HG02588 (cell line): ENCODE results near the gene MIOX.

ENCODE experiments used
- ATAC-seq: cut with Tn5 transposase; IDR thresholded peaks from one replicate; pipeline ENCODE4 v1.9.1; 2021; ENCODE audit warnings: mild to moderate bottlenecking, moderate library complexity; ENCODE audit not compliant: unreplicated experiment

MIOX gene

DNA sequence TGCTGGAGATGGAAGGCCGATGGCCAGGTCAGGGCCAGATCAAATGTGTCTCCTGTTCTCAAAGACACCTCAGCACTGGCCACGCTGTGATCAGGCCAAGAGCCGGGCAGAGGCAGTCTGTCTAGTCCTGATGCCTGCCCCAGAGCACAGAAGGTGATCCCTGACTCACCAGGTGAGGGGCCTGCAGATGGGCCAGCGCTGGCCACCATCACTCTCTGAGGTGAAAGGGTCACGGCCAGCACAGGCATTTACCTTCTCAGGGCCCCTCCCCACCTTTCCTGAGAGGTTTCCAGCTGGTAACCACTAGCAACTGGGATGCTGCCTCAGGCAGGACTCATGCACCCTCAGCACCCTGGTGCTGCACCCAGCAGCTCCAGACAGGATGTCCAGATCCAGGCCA lies 14.7 kb upstream of the MIOX start:
- no peak for ATAC-seq

DNA sequence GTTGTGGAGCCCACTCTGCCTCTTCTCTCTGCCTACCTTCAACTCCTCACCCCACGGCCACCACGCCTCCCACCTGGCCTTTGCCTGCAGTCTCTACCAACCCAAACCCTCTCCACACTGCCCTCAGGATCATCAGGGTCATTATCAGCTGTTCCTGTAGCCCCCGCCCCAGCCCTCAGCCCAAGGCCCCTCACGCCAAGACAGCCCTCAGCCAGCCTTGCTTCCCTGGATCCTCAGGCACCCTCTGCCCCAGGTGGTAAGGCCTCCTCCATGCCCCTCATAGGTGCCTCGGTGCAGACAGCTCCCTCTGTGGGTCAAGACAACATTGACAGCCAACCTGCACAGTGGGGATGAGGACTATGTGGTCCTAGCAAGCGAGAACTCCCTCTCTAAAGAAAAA lies 13.6 kb upstream of the MIOX start:
- no peak for ATAC-seq

DNA sequence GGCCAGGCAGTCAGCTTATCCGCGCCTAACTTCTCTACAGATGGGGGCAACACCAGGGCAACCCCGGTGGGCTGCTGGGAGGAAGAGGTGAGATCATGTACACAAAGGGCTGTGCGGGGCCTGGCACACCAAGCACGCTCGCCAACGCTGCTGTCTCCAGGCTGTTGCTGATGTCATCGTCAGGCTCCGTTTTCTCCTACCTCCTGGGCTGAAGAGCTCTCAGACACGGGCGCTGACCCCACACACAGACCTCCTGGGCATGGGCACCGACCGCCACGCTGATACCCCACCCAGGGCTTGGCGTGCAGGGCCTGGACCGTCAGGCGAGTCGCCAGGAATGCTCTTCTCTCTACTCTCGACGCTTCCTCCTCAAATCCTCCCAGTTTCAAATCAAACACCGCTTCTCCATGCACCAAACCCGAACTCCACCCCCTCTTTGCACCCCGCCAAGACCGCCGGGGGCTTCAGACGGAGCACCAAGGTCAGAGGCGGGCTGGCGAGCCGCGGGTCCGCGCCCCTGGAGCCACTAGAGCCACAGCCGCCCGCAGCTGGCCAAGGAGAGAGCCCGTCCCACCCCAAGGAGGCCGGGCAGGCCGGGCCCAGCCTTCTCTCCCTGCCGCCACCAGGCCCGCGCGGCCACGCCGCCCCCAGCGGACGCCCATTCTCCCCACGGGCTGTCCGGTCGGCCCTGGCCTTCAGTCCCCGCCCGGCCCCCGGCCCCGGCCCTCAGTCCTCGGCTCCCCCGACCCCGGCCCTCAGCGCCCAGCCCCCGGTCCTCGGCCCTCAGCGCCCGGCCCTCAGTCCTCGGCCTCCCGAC lies 12.6 kb upstream of the MIOX start:
- ATAC-seq, result no peak

DNA sequence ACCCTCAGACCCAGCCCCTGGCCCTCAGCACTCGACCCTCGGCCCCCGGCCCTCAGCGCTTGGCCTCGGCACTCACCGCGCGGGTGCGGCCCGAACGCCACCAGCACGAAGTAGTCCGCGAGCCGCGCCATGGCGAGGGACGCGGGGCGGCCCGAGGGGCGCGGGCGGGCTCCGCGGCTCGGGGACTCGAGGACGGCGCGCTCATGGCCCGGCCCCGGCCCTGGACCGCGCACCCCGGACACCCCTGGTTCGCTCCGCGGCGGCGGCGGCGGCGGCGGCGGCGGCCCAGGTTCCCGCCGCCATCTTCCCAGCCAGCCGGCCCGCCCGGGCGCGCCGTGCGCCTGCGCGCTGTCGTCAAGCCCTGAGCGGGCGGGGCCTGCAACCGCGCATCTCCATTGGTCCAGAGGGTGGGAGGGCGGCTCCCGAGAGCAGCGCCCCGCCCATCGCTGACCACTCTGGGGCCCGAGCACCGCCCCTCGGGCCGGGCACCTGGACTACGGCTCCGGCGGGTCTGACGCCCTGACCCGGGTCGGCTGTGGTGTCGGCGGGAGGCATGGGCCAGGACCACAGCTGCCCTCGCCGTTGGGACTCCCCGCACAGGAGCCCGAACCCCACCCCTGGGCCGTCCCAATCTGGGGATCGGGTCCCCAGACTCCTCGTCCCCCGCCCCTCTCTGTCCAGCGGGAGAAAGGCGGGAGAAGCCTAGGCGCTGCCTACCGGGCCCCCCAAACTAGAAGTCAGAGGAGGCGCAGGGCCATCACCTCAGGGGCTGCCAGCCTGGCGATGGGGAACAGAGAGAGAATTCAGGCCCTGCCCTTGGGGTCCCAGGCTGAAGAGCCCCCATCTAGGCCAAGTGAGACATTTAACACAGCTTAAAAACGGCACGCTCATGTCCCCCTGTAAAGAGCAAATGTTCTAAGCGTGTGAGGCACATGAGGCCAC lies 11.7 kb upstream of the MIOX start, which contains the start of gene SBF1:
SBF1 (minus strand) TSS at position 326 of the 942 bp plus-strand sequence; CDS start at position 131, 195 bp downstream.
- peak; percentile 61 for ATAC-seq

DNA sequence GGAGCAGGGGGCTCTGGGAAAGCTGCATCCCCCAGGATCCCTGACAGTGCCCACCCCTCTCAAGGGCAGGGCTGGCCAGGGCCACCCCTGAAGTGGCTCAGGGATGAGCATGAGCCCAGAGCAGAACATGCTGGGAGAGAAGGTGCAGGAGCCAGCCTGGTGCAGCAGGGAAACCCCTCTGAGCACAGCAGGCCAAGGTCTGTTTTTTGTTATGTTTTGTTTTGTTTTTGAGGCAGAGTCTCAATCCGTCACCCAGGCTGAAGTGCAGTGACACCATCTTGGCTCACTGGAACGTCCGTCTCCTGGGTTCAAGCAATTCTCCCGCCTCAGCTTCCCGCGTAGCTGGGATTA lies 11.0 kb upstream of the MIOX start:
- no peak for ATAC-seq

DNA sequence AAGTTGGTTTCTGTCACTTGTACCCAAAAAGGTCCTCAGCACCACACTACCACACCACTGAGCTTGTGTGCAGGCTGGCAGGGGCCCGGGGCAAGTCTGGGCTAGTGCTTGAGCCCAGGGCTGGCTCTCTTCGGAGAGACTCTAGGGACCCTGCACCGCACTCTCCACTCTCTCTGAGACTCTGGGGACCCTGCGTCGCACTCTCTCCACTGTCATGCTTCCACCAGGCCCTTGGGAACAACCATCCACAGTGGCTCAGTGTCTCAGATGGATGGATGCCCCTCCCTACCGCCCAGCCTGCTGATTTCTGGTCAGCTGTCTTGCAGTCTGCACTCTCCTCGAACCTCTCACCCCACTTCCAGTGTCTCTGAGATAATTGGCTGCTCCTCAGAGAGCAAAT lies 9.8 kb upstream of the MIOX start:
- no peak for ATAC-seq

DNA sequence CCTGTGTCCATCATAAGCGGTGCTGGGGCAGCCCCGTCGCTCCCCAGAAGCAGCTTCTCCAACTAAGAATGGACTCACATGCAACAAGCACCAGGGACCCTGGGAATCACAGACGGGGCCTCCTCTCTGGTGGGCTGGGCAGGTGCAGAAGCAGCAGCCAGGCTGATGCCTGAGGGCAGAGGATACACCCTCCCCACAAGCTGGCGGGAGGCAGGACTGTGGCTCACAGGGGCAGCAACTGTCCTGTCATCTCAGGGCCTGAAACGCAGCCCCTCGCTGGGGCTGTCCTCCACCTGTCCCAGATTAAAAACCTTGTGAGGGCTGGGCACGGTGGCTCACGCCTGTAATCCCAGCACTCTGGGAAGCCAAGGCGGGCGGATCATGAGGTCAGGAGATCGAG lies 8.7 kb upstream of the MIOX start:
- ATAC-seq, result no peak

DNA sequence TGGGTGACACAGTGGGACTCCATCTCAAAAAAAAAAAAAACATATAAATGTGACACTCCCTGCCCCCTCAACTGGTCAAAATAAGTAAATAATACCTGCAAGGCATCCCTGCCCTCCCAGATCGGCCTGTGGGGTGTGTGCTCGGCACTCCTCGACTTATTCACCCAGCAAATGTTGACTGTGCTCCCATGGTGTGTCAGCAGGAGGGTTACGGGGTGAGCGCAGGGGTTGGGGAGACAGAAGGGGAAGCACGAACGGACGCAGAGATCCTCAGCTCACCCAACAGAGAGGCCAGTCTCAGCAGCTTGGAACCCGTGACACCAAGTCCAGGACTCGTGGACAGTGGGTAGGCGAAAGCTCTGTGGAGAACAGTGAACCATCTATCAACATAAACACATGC lies 6.9 kb upstream of the MIOX start:
- no peak for ATAC-seq

DNA sequence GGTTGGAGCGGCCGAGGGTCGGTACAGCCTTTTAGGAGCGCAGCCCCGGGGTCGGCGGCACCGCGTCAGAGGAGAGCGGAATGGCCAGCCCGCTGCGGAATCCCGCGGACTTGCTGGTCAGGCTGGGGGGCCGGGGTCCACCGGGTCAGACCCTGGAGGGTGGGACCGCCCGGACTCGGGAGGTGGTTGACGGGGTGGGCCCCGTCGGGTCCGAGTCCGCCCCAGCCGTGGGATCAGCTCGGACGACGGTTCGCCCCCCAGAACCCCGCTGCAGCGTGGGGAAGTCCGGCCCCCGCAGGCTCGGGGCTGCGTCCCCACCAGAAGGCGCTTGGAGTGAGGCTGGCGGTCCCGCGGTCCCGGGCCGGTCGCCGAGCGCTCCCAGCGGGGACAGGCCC lies 5.6 kb upstream of the MIOX start:
- no peak for ATAC-seq

DNA sequence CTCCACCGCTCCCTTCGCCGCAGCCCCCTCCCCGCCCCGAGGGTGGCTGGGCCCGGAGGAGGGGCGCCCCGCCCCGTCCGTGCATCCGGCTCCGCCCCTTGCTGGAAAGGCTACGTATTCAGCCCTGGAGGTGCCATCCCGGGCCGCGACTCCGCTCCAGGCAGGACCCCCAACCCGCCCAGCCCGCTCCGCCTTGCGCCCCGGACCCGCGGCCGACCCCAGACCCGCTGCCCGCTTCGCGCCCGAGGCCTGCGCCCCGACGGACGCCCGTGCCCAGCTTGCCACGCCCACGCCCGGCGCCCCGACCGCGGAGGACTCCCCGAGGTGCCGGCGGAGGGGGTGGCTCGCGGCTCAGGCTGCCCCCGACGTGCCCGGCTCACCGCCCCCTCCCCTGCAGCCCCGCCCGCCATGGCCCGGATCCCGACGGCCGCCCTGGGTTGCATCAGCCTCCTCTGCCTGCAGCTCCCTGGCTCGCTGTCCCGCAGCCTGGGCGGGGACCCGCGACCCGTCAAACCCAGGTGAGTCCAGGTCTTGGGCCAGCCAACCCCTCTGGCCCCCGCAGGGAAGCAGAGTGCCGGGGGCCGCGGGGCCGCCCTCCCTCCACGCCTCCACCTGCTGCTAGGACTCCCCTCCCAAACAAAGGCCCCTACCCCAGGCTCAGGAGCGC lies 5.1 kb upstream of the MIOX start, which contains the start of gene ADM2:
ADM2 (plus strand) TSS at position 104 of the 667 bp plus-strand sequence; CDS start at position 409, 305 bp downstream.
- ATAC-seq, result no peak

DNA sequence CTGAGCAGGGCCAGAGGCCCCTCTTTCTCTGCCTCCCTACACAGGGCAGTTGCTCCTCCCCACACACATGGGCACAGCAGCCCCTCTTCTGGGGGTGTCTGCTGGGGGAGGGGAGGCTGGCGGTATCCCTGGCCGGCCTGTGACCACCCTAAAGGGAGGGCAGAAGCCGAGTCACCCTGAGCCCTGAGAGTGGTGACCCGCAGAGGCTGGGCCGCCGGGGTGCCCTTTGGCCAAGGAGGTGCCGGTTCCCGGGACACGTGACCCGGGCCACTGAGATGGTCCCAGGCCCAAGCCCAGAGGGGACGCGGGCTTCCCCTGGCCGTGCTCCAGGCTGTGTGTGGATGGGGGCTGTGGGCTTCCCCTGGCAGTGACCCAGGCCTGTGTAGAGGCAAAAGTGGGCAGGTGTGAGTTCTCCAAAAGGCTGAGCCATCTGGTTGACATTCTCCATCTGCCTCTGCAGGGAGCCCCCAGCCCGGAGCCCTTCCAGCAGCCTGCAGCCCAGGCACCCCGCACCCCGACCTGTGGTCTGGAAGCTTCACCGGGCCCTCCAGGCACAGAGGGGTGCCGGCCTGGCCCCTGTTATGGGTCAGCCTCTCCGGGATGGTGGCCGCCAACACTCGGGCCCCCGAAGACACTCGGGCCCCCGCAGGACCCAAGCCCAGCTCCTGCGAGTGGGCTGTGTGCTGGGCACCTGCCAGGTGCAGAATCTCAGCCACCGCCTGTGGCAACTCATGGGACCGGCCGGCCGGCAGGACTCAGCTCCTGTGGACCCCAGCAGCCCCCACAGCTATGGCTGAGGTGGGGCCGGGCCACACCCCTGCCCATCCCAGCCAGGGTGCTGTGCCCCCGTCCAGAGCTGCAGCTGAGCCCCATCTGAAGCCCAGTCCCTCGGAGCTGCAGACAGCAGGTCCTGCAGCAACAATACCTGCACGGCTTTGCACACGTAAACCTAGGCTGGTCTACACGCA lies 4.3 kb upstream of the MIOX start:
- ATAC-seq, result no peak

DNA sequence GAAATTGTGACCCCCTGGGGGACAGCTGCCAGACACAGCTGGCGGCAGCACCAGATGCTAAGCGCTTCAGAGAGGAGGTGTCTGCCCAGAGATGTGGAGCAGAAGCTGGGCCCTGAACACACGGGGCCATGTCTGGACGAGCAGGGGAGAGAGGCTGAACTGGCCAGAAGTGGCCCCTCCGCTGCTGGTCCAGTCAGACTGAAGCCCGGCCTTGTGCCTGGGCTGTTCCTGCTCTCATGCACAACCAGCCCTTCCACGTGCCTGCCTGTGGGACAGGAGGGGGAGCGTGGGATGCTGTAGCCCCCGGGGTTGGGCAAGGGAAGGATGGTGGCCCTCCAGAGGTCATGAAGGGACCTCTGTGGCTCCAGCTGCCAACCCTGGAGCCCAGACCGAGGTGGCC lies 3.6 kb upstream of the MIOX start:
- no peak for ATAC-seq

DNA sequence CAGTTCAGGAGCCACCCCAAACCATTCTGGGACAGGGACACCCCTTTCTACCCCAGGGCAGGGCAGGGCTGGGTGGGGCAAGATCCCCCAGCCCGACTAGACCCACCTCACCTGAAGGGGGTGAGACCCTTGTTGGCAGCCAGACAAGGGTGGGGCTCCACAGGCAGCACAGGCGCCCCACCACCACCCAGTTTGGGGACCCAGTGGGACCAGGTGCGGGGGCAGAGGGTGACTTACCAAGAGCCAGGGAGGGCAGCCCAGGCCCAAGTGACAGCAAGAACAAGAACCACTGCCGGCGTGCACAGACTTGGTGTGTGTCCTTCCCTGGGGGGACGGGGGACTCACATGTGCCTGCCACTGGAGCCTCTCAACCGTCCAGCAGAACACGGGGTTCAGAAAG lies 3.1 kb upstream of the MIOX start:
- ATAC-seq, result no peak

DNA sequence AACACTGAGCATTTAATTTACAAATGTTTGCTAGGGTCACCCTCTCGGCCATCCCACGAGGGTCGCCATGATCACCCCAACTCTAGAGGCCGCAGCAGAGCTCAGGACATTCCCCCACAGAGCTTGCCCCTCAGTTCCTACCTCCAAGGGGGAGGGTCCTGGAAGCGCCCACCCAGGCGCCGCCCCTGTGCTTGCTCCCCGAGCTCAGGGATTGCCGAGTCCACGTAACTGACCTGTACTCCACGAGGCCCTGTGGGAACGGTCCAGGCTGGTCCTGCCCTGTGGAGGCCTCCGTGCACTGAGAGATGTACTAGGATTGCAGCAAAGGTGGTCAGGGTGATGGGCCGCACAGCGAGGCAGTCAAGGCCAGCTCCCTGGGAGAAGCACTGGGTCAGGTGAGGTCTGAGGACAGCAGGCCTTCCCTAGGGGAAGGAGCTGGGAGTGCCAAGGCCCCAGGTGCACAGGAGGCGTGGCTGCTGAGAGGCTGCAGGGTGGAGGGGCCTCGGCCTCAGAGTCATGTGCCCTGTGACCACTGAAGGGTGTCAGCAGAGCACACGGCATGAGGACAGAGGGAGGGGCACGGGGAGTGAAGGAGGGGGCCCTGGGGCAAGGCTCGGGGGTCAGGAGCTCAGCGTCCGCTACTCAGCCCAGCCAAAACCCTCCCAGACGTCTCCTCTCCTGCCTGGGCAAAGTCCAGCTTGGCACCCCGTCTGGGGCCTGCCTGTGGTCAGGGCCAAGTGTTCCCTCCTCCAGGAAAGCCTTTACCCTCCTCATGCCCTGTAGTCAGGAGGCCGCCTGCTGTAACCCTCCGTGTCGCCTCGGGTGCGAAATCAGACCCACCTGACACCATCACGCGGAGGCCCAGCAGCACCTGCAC lies 2.4 kb upstream of the MIOX start:
- ATAC-seq, result no peak

DNA sequence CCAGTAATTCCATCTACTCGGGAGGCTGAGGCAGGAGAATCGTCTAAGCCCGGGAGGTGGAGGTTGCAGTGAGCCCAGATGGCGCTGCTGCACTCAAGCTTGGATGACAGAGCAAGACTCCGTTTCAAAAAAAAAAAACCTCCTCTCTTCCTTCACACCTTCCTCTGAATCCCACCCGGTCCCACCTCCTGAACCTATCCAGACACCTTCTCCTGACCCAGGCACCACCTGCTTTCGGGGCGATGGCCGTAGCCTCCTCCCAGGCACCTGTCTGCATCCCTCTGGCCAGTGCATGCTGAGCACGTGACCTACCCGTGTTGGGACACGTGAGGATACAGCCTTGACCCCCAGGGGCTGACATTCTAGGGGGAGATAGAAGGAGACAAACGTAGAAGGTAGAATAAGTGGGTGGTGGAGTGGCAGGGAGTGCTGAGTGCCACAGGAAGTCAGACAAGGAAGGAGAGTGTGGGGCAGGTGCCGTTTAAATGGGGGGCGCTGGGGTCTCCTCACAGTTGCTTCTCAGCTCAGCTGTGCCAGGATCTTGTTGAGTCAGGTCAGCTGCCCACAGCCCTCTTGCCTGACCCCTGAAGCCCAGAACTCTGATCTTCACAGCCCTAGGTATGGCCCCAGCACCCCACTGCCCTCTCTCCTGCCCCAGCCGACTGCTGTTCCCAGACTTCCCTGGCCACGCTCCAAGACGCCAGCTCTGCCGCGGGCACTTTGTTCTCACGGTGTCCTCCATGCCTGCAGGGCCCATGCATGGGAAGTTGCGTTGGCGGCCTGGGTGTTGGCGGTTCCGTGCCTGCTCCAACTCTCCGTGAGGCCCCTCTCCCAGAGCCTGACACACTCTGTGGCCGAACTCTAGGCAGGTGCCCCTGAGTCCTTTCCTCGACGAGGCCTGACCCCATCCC lies 1.2 kb upstream of the MIOX start:
- no peak for ATAC-seq

DNA sequence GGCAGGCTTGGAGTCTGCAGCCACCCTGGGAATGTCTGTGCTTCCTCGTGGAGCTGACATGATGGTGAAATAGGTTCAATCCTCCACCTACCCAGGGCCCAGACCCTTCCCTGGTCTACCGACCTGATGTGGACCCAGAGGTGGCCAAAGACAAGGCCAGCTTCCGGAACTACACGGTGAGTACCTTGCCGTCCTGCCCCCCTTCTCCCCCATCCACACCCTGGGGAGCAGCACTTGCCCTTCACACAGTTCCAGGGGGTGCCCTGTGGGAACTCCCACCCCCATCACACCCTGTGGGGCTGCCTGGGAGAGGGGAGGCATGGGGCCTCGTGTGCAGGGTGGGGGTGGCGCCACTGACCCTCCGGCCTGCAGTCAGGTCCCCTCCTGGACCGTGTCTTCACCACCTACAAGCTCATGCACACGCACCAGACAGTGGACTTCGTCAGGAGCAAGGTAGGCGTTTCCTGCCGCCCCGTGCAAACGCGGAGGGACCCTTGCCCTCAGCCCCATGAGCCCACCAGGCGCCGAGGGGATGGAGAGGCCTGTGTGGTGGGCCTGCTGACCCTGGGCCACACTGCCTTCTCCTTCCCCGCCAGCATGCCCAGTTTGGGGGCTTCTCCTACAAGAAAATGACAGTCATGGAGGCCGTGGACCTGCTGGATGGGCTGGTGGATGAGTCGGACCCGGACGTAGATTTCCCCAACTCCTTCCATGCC lies 789 bp downstream of the MIOX start:
- no peak for ATAC-seq

DNA sequence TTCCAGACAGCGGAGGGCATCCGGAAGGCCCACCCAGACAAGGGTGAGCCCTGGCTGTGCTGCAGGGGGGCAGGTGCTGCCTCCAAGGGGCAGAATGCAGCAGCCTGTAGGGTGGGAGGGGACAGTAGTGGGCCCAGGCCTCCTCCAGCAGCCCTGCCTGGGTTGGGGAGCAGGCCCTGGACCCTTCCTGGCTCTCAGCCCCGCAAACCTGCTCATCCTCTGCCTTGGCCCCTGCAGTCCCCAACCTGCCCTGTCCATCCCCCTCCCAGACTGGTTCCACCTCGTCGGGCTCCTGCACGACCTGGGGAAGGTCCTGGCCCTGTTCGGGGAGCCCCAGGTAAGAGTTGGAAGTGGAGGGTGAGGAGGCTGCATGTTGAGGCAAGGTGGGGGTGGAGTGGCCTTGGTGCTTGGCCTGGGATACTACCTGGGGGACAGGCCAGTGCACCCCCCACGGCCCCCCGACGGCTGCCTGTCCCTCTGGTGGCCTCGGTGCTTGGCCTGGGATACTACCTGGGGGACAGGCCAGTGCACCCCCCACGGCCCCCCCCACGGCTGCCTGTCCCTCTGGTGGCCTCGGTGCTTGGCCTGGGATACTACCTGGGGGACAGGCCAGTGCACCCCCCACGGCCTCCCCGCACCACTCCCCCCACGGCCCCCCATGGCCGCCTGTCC lies 1.5 kb downstream of the MIOX start:
- ATAC-seq, result no peak
